SK-N-SH (cell line): ENCODE results near the gene NPHS1.

ENCODE experiments used
- CTCF ChIP-seq: fragments of 200-600 bp; sonication (generic); IDR thresholded peaks from 2 replicates; pipeline ENCODE4 v1.6.1; 2017; ENCODE audit warnings: antibody characterized with exemption, mild to moderate bottlenecking, moderate library complexity
- EP300 ChIP-seq, 2 experiments: IDR thresholded peaks; 2 replicates each; pipeline versions ENCODE4 v1.4.0 to v1.6.1; 2012; ENCODE audit warnings: borderline replicate concordance in 1 of 2, low read depth in 1 of 2, low read length in 1 of 2
- FOXM1 ChIP-seq: IDR thresholded peaks from 2 replicates; pipeline ENCODE4 v1.4.0; 2012; ENCODE audit warnings: low read depth, mild to moderate bottlenecking
- GABPA ChIP-seq: IDR thresholded peaks from 2 replicates; pipeline ENCODE4 v1.4.0; 2012; ENCODE audit warnings: low read depth, mild to moderate bottlenecking
- MAX ChIP-seq: IDR thresholded peaks from 2 replicates; pipeline ENCODE4 v1.4.0; 2012; ENCODE audit warnings: low read depth
- PBX3 ChIP-seq: IDR thresholded peaks from 2 replicates; pipeline ENCODE4; 2012
- POLR2AphosphoS5 ChIP-seq: IDR thresholded peaks from 2 replicates; pipeline ENCODE4 v1.6.1; 2012; ENCODE audit warnings: low read depth, low read length
- RAD21 ChIP-seq: IDR thresholded peaks from 2 replicates; pipeline ENCODE4 v1.6.1; 2012; ENCODE audit warnings: mild to moderate bottlenecking, low read length
- RCOR1 ChIP-seq: fragments of 150-350 bp; IDR thresholded peaks from 2 replicates; pipeline ENCODE4 v1.6.1; 2017; ENCODE audit warnings: antibody characterized with exemption, low read length
- REST ChIP-seq: IDR thresholded peaks from 2 replicates; pipeline ENCODE4 v1.6.1; 2012; ENCODE audit warnings: mild to moderate bottlenecking, low read depth, low read length, moderate library complexity
- RFX5 ChIP-seq: IDR thresholded peaks from 2 replicates; pipeline ENCODE4 v1.6.1; 2012; ENCODE audit warnings: mild to moderate bottlenecking, improper control_type of control experiment, low read length
- SMC3 ChIP-seq: IDR thresholded peaks from 2 replicates; pipeline ENCODE4 v1.6.1; 2012; ENCODE audit warnings: low read depth, low read length, improper control_type of control experiment
- TAF1 ChIP-seq: IDR thresholded peaks from 2 replicates; pipeline ENCODE4 v1.6.1; 2012; ENCODE audit warnings: low read depth, mild to moderate bottlenecking, low read length, moderate library complexity, borderline replicate concordance

GRCh38 chr19:35841961-35842595, 10.2 kb downstream of the NPHS1 start:
- TF ChIP-seq CTCF (no peak), MAX (no peak), POLR2AphosphoS5 (no peak), SMC3 (no peak), RCOR1 (no peak), RFX5 (no peak), TAF1 (no peak), GABPA (no peak), REST (no peak), RAD21 (no peak), FOXM1 (no peak), EP300 (IDR thresholded peaks at IDR 0.05; ENCODE audit: borderline replicate concordance in 1 of 2, low read depth in 1 of 2, low read length in 1 of 2) (no peak), PBX3 (no peak)
